ENCODE data around the gene NUP155.
A peak's percentile ranks its signal among the peaks of the same experiment; 100 is the strongest.
"Not testable (repeated sequence)": the region's sequence is repeated elsewhere in the genome, so short reads cannot be mapped to it uniquely, and the experiment has no call there.

The NUP155 gene

GRCh38 chr5:37319037-37319782 is 51.7 kb downstream of the NUP155 start:
- no peak for DNase-seq (ENCODE audit: low read depth)
- H3K4me3 ChIP-seq (ENCODE audit: low read length) = no peak overlapping the region
- TF ChIP-seq, protein P1, sequence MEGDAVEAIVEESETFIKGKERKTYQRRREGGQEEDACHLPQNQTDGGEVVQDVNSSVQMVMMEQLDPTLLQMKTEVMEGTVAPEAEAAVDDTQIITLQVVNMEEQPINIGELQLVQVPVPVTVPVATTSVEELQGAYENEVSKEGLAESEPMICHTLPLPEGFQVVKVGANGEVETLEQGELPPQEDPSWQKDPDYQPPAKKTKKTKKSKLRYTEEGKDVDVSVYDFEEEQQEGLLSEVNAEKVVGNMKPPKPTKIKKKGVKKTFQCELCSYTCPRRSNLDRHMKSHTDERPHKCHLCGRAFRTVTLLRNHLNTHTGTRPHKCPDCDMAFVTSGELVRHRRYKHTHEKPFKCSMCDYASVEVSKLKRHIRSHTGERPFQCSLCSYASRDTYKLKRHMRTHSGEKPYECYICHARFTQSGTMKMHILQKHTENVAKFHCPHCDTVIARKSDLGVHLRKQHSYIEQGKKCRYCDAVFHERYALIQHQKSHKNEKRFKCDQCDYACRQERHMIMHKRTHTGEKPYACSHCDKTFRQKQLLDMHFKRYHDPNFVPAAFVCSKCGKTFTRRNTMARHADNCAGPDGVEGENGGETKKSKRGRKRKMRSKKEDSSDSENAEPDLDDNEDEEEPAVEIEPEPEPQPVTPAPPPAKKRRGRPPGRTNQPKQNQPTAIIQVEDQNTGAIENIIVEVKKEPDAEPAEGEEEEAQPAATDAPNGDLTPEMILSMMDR (IDR thresholded peaks at IDR 0.05; ENCODE audit: insufficient read depth, low read depth, low read length, missing control alignments) = no peak

- no peak overlapping the region for H3K4me3 ChIP-seq (ENCODE audit: low read length)
- no peak for DNase-seq (ENCODE audit: low read depth)
- TF ChIP-seq, protein P1 (IDR thresholded peaks at IDR 0.05; ENCODE audit: insufficient read depth, low read depth, low read length, missing control alignments) = no peak
Observed at GRCh38 chr5:37316027-37316426, 54.9 kb downstream of the NUP155 start.

GRCh38 chr5:37310360-37310759 is 60.5 kb downstream of the NUP155 start:
- no peak for DNase-seq (ENCODE audit: low read depth)
- H3K4me3 ChIP-seq (ENCODE audit: low read length) = no peak overlapping the region
- TF ChIP-seq, protein P1 (IDR thresholded peaks at IDR 0.05; ENCODE audit: insufficient read depth, low read depth, low read length, missing control alignments) = no peak

DNA sequence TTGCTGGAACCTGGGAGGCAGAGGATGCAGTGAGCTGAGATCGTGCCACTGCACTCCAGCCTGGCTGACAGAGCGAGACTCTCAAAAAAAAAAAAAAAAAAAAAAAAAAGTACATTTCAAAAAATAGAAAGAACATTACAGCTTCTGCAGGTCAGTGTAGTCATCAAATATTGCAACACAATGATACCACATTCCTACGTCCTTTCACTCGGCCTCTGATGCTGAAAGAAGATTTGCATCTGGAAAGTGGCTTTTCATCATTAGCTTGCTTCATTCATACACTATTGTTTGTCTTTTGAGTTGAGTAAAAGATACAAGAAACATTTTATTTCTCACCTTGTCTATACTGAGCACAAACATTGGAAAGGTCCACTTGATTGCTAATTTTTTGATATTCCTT is 62.1 kb downstream of the NUP155 start:
- H3K4me3 ChIP-seq (ENCODE audit: low read length) = no peak overlapping the region
- TF ChIP-seq, protein P1 (IDR thresholded peaks at IDR 0.05; ENCODE audit: insufficient read depth, low read depth, low read length, missing control alignments) = no peak
- peak; percentile 28 for DNase-seq (ENCODE audit: low read depth)

DNA sequence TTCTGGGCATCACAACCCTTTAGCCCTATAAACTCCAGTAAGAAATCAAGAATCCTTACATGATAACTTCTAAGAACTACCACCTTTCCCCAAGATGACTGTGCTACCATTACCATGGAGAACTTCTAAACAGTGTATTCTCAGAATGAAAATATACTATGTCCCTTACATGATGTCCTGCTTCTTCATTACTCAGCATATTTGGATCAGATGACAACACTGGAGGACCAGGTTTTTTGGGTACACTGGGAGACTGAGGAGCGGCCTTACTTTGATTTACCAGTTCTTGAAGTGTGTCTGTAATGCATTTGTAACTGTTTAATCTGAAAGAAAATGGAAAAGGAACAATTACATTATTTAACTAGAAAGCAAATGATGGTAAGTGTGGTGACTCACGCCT is 66.0 kb downstream of the NUP155 start:
- TF ChIP-seq, protein P1 (IDR thresholded peaks at IDR 0.05; ENCODE audit: insufficient read depth, low read depth, low read length, missing control alignments) = no peak
- no peak for DNase-seq (ENCODE audit: low read depth)
- H3K4me3 ChIP-seq (ENCODE audit: low read length) = no peak overlapping the region

GRCh38 chr5:37296313-37296712 is 74.6 kb downstream of the NUP155 start:
- H3K4me3 ChIP-seq (ENCODE audit: low read length) = not testable (repeated sequence)
- DNase-seq (ENCODE audit: low read depth) = peak; percentile 63

DNA sequence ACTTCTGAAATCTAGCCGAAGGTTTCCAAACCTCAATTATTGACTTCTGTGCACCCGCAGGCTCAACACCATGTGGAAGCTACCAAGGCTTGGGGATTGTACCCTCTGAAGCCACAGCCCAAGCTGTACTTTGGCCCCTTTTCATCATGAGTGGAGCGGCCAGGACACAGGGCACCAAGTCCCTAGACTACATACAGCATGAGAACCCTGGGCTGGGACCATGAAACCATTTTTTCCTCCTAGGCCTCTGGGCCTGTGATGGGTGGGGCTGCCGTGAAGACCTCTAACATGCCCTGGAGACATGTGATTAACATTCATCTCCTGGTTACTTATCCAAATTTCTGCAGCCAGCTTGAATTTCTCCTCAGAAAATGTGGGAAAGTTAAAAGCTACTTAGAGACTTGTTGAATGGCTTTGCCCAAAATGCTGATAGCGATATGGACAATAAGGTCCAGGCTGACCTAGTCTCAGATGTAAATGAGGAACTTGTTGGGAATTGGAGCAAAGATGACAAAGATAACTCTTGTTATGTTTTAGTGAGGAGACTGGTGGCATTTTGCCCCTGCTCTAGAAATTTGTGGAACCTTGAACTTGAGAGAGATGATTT is 87.6 kb downstream of the NUP155 start:
- no peak for DNase-seq (ENCODE audit: low read depth)
- TF ChIP-seq, protein P1 (IDR thresholded peaks at IDR 0.05; ENCODE audit: insufficient read depth, low read depth, low read length, missing control alignments) = no peak
- H3K4me3 ChIP-seq (ENCODE audit: low read length) = no peak overlapping the region

Data from epithelial cell of esophagus (primary cell).